ACC112 (cell line): ENCODE data around the gene MGAT5B.

Source experiments
- H2AFZ ChIP-seq: fragments of 200-600 bp; sonication (generic); one replicate; pipeline ENCODE4 v1.6.0; 2017; ENCODE audit warnings: antibody characterized with exemption, low read length; ENCODE audit not compliant: unreplicated experiment
- H3K27ac ChIP-seq: fragments of 200-600 bp; sonication (generic); 2 replicates; pipeline ENCODE4 v1.5.1; 2014; ENCODE audit warnings: low read depth, mild to moderate bottlenecking, antibody characterized with exemption, low read length, moderate library complexity
- H3K27me3 ChIP-seq: fragments of 200-600 bp; sonication (generic); 2 replicates; pipeline ENCODE4 v1.6.1; 2014; ENCODE audit warnings: mild to moderate bottlenecking, antibody characterized with exemption, low read length, moderate library complexity, mixed read lengths; ENCODE audit not compliant: insufficient read depth
- H3K36me3 ChIP-seq: fragments of 200-600 bp; sonication (generic); 2 replicates; pipeline ENCODE4 v1.6.1; 2016; ENCODE audit warnings: mild to moderate bottlenecking, antibody characterized with exemption, low read length, moderate library complexity, mixed read lengths; ENCODE audit not compliant: insufficient read depth
- H3K4me1 ChIP-seq: fragments of 200-600 bp; sonication (generic); one replicate; pipeline ENCODE4 v1.6.1; 2016; ENCODE audit warnings: low read length, mixed read lengths; ENCODE audit not compliant: insufficient read depth, unreplicated experiment, control insufficient read depth
- H3K4me3 ChIP-seq: fragments of 200-600 bp; sonication (generic); 2 replicates; pipeline ENCODE4 v1.5.1; 2014; ENCODE audit warnings: mild to moderate bottlenecking, low read depth, low read length
- H3K79me2 ChIP-seq: fragments of 200-600 bp; sonication (generic); one replicate; pipeline ENCODE4 v1.6.0; 2016; ENCODE audit warnings: low read length; ENCODE audit not compliant: control insufficient read depth, unreplicated experiment, insufficient read depth

MGAT5B gene

GRCh38 chr17:76879254-76879653 is 11.1 kb downstream of the MGAT5B start:
- Histone ChIP-seq H3K27ac (no peak overlapping the region), H2AFZ (no peak overlapping the region), H3K4me3 (no peak overlapping the region), H3K27me3 (peaks cover 51% of the 10 kb centered on the region), H3K4me1 (no peaks in the 10 kb centered on the region), H3K79me2 (no peaks in the 10 kb centered on the region), H3K36me3 (no peaks in the 10 kb centered on the region)

DNA sequence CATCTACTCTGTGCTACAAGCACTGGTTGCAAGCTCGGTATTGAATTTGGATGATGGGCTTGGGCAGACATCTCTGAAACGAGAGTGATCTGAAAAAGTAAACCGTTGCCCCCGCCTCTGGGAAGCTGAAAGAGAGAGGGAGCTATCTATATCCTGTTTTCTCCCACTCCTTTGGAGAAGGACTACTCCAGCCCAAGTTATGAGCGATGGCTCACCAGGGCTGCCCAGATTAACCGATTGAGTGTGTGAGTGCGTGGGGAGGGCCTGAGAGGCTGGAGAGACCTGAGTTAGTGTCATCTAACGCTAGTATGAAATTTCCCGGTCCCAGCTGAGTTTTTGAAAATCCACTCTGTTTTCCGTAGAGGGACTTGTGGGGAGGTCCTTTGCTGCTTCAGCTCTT is 11.5 kb downstream of the MGAT5B start:
- no peak overlapping the region for H2AFZ ChIP-seq
- H3K27ac ChIP-seq: no peak overlapping the region
- H3K4me1 ChIP-seq: no peaks in the 10 kb centered on the region
- H3K27me3 ChIP-seq: peaks cover 51% of the 10 kb centered on the region
- no peaks in the 10 kb centered on the region for H3K36me3 ChIP-seq
- H3K79me2 ChIP-seq: no peaks in the 10 kb centered on the region
- no peak overlapping the region for H3K4me3 ChIP-seq

GRCh38 chr17:76880268-76880667 is 12.1 kb downstream of the MGAT5B start:
- no peak overlapping the region for H2AFZ ChIP-seq
- no peak overlapping the region for H3K4me3 ChIP-seq

GRCh38 chr17:76880971-76881370 is 12.8 kb downstream of the MGAT5B start:
- Histone ChIP-seq H3K4me3 (no peak overlapping the region), H3K4me1 (no peaks in the 10 kb centered on the region), H3K27me3 (peaks cover 47% of the 10 kb centered on the region), H3K79me2 (no peaks in the 10 kb centered on the region), H3K36me3 (no peaks in the 10 kb centered on the region), H2AFZ (no peak overlapping the region), H3K27ac (no peak overlapping the region)

More at GRCh38 chr17:76880268-76880667, 12.1 kb downstream of the MGAT5B start:
- H3K36me3 ChIP-seq: no peaks in the 10 kb centered on the region
- no peaks in the 10 kb centered on the region for H3K4me1 ChIP-seq
- H3K79me2 ChIP-seq: no peaks in the 10 kb centered on the region
- no peak overlapping the region for H3K27ac ChIP-seq
- peaks cover 51% of the 10 kb centered on the region for H3K27me3 ChIP-seq

- no peaks in the 10 kb centered on the region for H3K36me3 ChIP-seq
Measured at GRCh38 chr17:76881408-76881807, 13.2 kb downstream of the MGAT5B start.

GRCh38 chr17:76881966-76882365 is 13.8 kb downstream of the MGAT5B start:
- Histone ChIP-seq H3K79me2 (no peaks in the 10 kb centered on the region), H3K27me3 (peaks cover 44% of the 10 kb centered on the region), H3K27ac (no peak overlapping the region), H3K4me1 (no peaks in the 10 kb centered on the region), H3K4me3 (no peak overlapping the region), H3K36me3 (no peaks in the 10 kb centered on the region), H2AFZ (no peak overlapping the region)

More at GRCh38 chr17:76881408-76881807, 13.2 kb downstream of the MGAT5B start:
- Histone ChIP-seq H3K4me3 (no peak overlapping the region), H3K27me3 (peaks cover 47% of the 10 kb centered on the region), H3K27ac (no peak overlapping the region), H3K4me1 (no peaks in the 10 kb centered on the region), H3K79me2 (no peaks in the 10 kb centered on the region), H2AFZ (no peak overlapping the region)

DNA sequence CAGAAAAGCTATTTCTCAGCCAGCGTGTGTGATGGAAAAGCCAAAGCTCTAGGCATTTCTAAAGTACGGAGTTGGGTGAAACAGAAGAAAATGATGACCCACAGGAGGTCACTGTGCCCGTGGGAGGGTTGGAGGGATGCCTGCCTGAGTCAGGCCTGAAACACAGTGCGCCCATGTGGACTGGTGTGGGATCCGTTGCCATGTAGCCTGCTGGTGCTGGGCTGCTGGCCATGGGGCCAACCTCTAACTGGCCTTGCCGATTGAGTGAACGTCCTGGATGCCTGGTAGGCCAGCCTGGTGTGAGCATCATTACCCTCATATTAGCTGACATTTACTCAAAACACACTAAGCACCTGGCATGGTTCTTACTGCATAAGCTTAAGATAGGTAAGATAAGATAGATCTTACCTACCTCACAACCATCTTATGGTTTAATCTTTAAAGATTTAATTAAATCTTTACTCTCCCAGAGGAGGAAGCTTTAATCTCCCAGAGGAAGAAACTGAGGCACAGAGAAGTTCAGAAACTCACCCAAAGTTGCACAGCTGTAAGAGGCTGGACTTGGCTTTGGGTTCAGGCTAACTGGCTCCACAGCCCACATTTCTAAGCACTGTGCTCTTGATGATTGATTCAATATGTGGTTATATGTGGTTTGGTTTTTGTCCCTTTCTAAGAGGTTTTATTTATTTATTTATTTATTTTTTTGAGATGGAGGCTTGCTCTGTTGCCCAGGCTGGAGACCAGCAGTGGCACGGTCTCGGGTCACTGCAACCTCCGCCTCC is 15.7 kb downstream of the MGAT5B start:
- Histone ChIP-seq H3K27ac (no peak overlapping the region), H3K79me2 (no peaks in the 10 kb centered on the region), H3K4me3 (no peak overlapping the region), H2AFZ (no peak overlapping the region), H3K27me3 (peaks cover 30% of the 10 kb centered on the region), H3K4me1 (no peaks in the 10 kb centered on the region), H3K36me3 (no peaks in the 10 kb centered on the region)

GRCh38 chr17:76884995-76885893 is 17.0 kb downstream of the MGAT5B start:
- H3K4me1 ChIP-seq: no peaks in the 10 kb centered on the region
- H2AFZ ChIP-seq: no peak overlapping the region
- H3K27ac ChIP-seq: no peak overlapping the region
- peaks cover 24% of the 10 kb centered on the region for H3K27me3 ChIP-seq
- H3K79me2 ChIP-seq: no peaks in the 10 kb centered on the region
- no peaks in the 10 kb centered on the region for H3K36me3 ChIP-seq
- no peak overlapping the region for H3K4me3 ChIP-seq

DNA sequence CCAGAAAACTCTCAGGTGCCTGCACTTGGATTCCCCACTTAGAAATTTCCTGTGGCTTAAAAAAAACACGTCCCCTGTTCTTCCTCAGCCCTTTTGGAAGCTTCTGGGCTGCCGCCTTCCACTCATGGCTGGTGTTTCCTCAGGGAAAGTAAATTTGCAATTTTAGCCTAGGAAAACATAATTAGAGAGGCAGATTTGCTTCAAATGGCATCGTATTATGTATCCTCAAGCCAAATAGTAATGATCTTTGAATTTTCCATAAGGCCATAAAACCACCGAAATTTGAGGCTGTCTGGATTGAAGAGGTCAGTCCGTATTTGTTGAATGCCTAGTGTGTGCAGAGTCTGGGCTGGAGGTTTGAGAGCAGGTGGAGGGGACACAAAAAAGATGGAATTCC is 17.7 kb downstream of the MGAT5B start:
- no peak overlapping the region for H3K4me3 ChIP-seq
- H3K36me3 ChIP-seq: no peaks in the 10 kb centered on the region
- H3K79me2 ChIP-seq: no peaks in the 10 kb centered on the region
- H3K27me3 ChIP-seq: peaks cover 21% of the 10 kb centered on the region
- H2AFZ ChIP-seq: no peak overlapping the region
- no peak overlapping the region for H3K27ac ChIP-seq
- H3K4me1 ChIP-seq: no peaks in the 10 kb centered on the region

DNA sequence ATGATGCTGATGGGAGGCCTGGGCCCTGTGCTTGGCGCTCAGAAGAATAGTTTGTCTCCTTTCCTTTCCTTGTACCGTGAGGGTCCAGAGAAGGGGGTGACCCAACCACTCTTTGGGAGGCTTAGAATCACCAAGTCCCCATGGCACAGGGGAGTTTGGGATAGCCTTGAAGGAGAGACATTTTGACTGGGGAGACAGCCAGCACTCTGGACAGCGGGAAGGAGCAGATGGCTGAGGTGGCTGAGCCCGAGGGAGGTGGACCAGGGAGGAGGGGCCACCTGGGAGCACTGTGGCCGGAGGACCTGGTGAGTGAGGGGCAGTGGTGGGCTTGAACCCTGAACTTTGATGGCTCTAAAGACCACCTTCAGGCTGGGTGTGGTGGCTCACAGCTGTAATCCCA is 18.2 kb downstream of the MGAT5B start:
- Histone ChIP-seq H3K36me3 (no peaks in the 10 kb centered on the region), H3K79me2 (no peaks in the 10 kb centered on the region), H2AFZ (no peak overlapping the region), H3K27ac (no peak overlapping the region), H3K4me3 (no peak overlapping the region), H3K4me1 (no peaks in the 10 kb centered on the region), H3K27me3 (peaks cover 16% of the 10 kb centered on the region)
